ENCODE results near the gene RBMXL2. TPM values are rescaled to one million over a fixed set of nuclear protein-coding genes. Genes with fewer than 3 reads are reported as not detected.

The RBMXL2 gene
- polyA plus RNA-seq (2013) = 0.04 and 0.05 TPM in 2 replicates

DNA sequence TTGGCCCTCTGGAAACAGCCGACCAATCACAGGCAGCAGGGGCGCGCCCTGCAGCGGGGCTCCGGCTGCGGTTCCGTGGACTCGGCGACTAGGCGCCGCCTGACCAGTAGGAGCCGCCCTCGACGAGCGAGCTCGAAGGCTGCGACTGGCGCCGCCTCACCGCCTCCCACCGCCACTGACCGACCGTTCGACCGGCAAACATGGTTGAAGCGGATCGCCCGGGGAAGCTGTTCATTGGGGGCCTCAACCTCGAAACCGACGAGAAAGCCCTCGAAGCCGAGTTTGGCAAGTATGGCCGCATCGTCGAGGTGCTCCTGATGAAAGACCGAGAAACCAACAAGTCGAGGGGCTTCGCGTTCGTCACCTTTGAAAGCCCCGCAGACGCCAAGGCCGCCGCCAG is at the start of gene RBMXL2:
Gene RBMXL2 (plus strand): TSS at position 78 of the 400 bp plus-strand sequence. CDS start 123 bp downstream, at position 201.
- Histone ChIP-seq H3K36me3 (ENCODE audit: control insufficient read depth in 1 of 2, insufficient read depth in 2 of 2, low read length in 2 of 2) (no peaks in the 10 kb centered on the region), H2BK5ac (ENCODE audit: low read depth, low read length, poor library complexity) (no peak within 1 kb of the TSS), H4K12ac (ENCODE audit: low read depth, low read length) (no peak within 1 kb of the TSS), H3K27me3 (ENCODE audit: insufficient read depth, low read length) (no peaks in the 10 kb centered on the region), H4K91ac (ENCODE audit: low read depth, low read length) (no peak within 1 kb of the TSS), H3K9ac (ENCODE audit: low read length) (no peak within 1 kb of the TSS), H3K4me1 (ENCODE audit: control insufficient read depth in 1 of 2, insufficient read depth in 2 of 2, low read length in 2 of 2) (no peaks in the 10 kb centered on the region), H3K27ac (ENCODE audit: low read depth, low read length) (no peak within 1 kb of the TSS), H3K9me3 (ENCODE audit: insufficient read depth, low read depth, low read length) (peaks cover 3% of the 10 kb centered on the region), H3K4me2 (ENCODE audit: low read length) (no peak within 1 kb of the TSS), H4K8ac (ENCODE audit: low read depth, low read length) (no peak within 1 kb of the TSS), H3K14ac (ENCODE audit: low read length) (no peak within 1 kb of the TSS), H2BK120ac (ENCODE audit: insufficient read depth, low read length, poor library complexity) (no peak within 1 kb of the TSS), H3K79me2 (ENCODE audit: control insufficient read depth, insufficient read depth, low read length, poor library complexity) (no peaks in the 10 kb centered on the region), H2AFZ (ENCODE audit: insufficient read depth, low read length, poor library complexity) (no peak within 1 kb of the TSS), H3K79me1 (ENCODE audit: low read length) (no peaks in the 10 kb centered on the region), H2AK5ac (ENCODE audit: low read length) (no peak within 1 kb of the TSS), H3K18ac (ENCODE audit: low read length) (no peak within 1 kb of the TSS), H3K4ac (ENCODE audit: low read depth, low read length) (no peak within 1 kb of the TSS), H2BK12ac (ENCODE audit: low read length) (no peak within 1 kb of the TSS), H3K23ac (ENCODE audit: low read length) (no peak within 1 kb of the TSS), H3K4me3 (ENCODE audit: low read depth, low read length) (no peak within 1 kb of the TSS)
- DNase-seq = no peak
- no CpG with 5 or more reads among the region's 45 CpGs for WGBS (ENCODE audit: extremely low coverage, insufficient coverage, insufficient read length)

DNA sequence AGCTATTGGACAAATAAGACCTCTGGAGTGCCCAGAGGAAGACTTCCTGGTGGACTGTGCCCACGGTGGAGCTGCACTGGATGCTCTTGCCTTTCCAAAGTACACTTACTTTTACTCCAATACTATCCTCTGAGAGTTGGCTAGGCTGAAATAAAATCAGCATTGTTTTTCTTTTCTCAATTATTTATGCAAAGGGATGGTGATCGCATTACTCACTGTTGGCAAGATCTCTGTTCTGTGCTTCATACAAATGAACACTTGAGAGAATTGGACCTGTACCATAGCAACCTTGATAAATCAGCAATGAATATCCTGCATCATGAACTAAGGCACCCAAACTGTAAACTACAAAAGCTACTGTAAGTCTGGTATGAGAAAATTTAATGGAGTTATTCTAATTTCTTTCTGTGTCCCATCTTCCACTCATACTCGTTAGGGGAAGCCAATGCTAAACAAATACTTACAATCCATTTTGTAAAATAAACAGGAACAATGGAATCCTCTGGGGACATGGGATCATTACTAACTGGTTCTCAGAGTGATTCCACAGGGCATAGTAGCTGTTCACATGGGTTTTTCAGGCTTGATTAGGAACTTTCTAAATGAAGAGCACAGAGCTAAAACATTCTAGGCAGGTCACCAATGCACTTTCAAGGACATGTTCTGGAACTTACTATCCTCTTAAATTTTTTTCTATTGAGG is 42.2 kb upstream of the RBMXL2 start:
- Histone ChIP-seq H3K9ac (ENCODE audit: low read length) (no peak overlapping the region), H3K36me3 (ENCODE audit: control insufficient read depth in 1 of 2, insufficient read depth in 2 of 2, low read length in 2 of 2) (no peaks in the 10 kb centered on the region), H3K4me1 (ENCODE audit: control insufficient read depth in 1 of 2, insufficient read depth in 2 of 2, low read length in 2 of 2) (no peaks in the 10 kb centered on the region), H3K14ac (ENCODE audit: low read length) (no peak overlapping the region), H4K8ac (ENCODE audit: low read depth, low read length) (no peak overlapping the region), H3K4me3 (ENCODE audit: low read depth, low read length) (no peak overlapping the region), H3K27me3 (ENCODE audit: insufficient read depth, low read length) (no peaks in the 10 kb centered on the region), H2BK5ac (ENCODE audit: low read depth, low read length, poor library complexity) (no peak overlapping the region), H2AK5ac (ENCODE audit: low read length) (no peak overlapping the region), H2BK12ac (ENCODE audit: low read length) (no peak overlapping the region), H2AFZ (ENCODE audit: insufficient read depth, low read length, poor library complexity) (no peak overlapping the region), H2BK120ac (ENCODE audit: insufficient read depth, low read length, poor library complexity) (no peak overlapping the region), H3K79me1 (ENCODE audit: low read length) (no peaks in the 10 kb centered on the region), H3K9me3 (ENCODE audit: insufficient read depth, low read depth, low read length) (no peaks in the 10 kb centered on the region), H3K18ac (ENCODE audit: low read length) (no peak overlapping the region), H3K4me2 (ENCODE audit: low read length) (no peak overlapping the region), H3K4ac (ENCODE audit: low read depth, low read length) (no peak overlapping the region), H4K91ac (ENCODE audit: low read depth, low read length) (no peak overlapping the region), H3K27ac (ENCODE audit: low read depth, low read length) (no peak overlapping the region), H3K79me2 (ENCODE audit: control insufficient read depth, insufficient read depth, low read length, poor library complexity) (no peaks in the 10 kb centered on the region), H3K23ac (ENCODE audit: low read length) (no peak overlapping the region), H4K12ac (ENCODE audit: low read depth, low read length) (no peak overlapping the region)
- no peak for DNase-seq
- WGBS (ENCODE audit: extremely low coverage, insufficient coverage, insufficient read length) = no CpG with 5 or more reads among the region's 3 CpGs

DNA sequence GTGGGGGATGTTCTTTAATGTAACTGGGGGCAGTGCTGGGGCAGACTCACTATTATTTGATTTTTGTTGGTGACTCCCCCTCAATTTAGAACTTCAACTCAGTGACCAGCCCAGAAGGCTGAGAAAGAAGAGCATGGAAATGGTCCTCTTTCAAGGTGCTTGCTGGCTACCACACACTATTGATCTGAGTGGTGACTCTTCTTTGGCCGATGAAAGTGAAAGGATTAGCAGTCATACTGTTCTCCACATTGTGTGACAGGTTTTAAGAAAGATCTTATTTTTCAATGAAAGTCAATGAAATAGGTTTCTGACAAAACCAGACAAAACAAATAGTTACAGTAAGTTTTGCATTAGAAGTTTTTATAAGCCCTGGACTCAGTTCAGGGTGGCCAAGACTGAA is 38.6 kb upstream of the RBMXL2 start:
- Histone ChIP-seq H3K79me2 (ENCODE audit: control insufficient read depth, insufficient read depth, low read length, poor library complexity) (no peaks in the 10 kb centered on the region), H3K18ac (ENCODE audit: low read length) (no peak overlapping the region), H2AFZ (ENCODE audit: insufficient read depth, low read length, poor library complexity) (no peak overlapping the region), H2BK5ac (ENCODE audit: low read depth, low read length, poor library complexity) (no peak overlapping the region), H3K4me3 (ENCODE audit: low read depth, low read length) (no peak overlapping the region), H3K27me3 (ENCODE audit: insufficient read depth, low read length) (no peaks in the 10 kb centered on the region), H3K9me3 (ENCODE audit: insufficient read depth, low read depth, low read length) (no peaks in the 10 kb centered on the region), H4K91ac (ENCODE audit: low read depth, low read length) (no peak overlapping the region), H3K9ac (ENCODE audit: low read length) (no peak overlapping the region), H3K4ac (ENCODE audit: low read depth, low read length) (no peak overlapping the region), H4K12ac (ENCODE audit: low read depth, low read length) (no peak overlapping the region), H3K36me3 (ENCODE audit: control insufficient read depth in 1 of 2, insufficient read depth in 2 of 2, low read length in 2 of 2) (no peaks in the 10 kb centered on the region), H3K27ac (ENCODE audit: low read depth, low read length) (no peak overlapping the region), H3K23ac (ENCODE audit: low read length) (no peak overlapping the region), H2AK5ac (ENCODE audit: low read length) (no peak overlapping the region), H3K14ac (ENCODE audit: low read length) (no peak overlapping the region), H2BK120ac (ENCODE audit: insufficient read depth, low read length, poor library complexity) (no peak overlapping the region), H3K79me1 (ENCODE audit: low read length) (no peaks in the 10 kb centered on the region), H3K4me1 (ENCODE audit: control insufficient read depth in 1 of 2, insufficient read depth in 2 of 2, low read length in 2 of 2) (no peaks in the 10 kb centered on the region), H4K8ac (ENCODE audit: low read depth, low read length) (no peak overlapping the region), H3K4me2 (ENCODE audit: low read length) (no peak overlapping the region), H2BK12ac (ENCODE audit: low read length) (no peak overlapping the region)
- WGBS (ENCODE audit: extremely low coverage, insufficient coverage, insufficient read length) = no CpG with 5 or more reads among the region's 1 CpG
- DNase-seq = no peak

DNA sequence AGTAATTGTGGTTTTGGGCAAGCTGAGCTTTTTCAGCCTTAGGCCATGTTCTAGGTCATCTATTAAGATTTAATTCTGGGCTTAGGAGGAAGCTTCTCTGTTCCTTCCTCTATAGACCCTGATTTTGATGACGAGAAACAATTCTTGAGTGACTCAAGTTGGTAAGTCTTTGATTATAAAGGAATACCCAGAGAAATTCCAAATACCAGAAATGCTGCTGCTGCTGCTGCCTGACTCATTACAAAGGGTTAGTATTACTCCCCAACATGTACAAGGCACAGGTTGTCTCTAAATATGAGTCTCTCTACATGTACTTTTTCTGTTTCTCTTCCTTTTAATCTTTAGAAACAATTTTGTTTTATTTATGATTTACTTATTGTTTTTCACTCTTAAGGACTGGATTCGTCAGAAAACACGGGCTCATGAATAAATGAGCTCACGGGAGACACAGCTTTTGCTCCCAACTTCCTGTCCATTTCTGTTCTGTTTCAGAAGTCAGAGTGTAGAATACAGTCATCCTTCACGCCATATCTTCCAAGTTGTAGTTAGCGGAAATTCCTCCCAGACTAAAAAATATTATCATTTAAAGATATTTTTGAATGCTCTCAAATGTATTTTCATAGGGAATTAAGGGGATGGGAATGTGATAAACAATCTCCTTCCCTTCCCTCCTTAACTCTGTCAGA is 31.8 kb upstream of the RBMXL2 start:
- no peak overlapping the region for H3K14ac ChIP-seq (ENCODE audit: low read length)
- H3K23ac ChIP-seq (ENCODE audit: low read length) = no peak overlapping the region
- H2BK12ac ChIP-seq (ENCODE audit: low read length) = no peak overlapping the region
- H3K36me3 ChIP-seq (ENCODE audit: control insufficient read depth in 1 of 2, insufficient read depth in 2 of 2, low read length in 2 of 2) = no peaks in the 10 kb centered on the region
- H3K9me3 ChIP-seq (ENCODE audit: insufficient read depth, low read depth, low read length) = no peaks in the 10 kb centered on the region
- H3K4ac ChIP-seq (ENCODE audit: low read depth, low read length) = no peak overlapping the region
- H3K79me2 ChIP-seq (ENCODE audit: control insufficient read depth, insufficient read depth, low read length, poor library complexity) = no peaks in the 10 kb centered on the region
- no peaks in the 10 kb centered on the region for H3K4me1 ChIP-seq (ENCODE audit: control insufficient read depth in 1 of 2, insufficient read depth in 2 of 2, low read length in 2 of 2)
- H3K4me2 ChIP-seq (ENCODE audit: low read length) = no peak overlapping the region
- no peak overlapping the region for H2AFZ ChIP-seq (ENCODE audit: insufficient read depth, low read length, poor library complexity)
- H3K18ac ChIP-seq (ENCODE audit: low read length) = no peak overlapping the region
- WGBS (ENCODE audit: extremely low coverage, insufficient coverage, insufficient read length) = no CpG with 5 or more reads among the region's 6 CpGs
- H3K4me3 ChIP-seq (ENCODE audit: low read depth, low read length) = no peak overlapping the region
- no peaks in the 10 kb centered on the region for H3K79me1 ChIP-seq (ENCODE audit: low read length)
- H2BK120ac ChIP-seq (ENCODE audit: insufficient read depth, low read length, poor library complexity) = no peak overlapping the region
- no peak overlapping the region for H2AK5ac ChIP-seq (ENCODE audit: low read length)
- H4K12ac ChIP-seq (ENCODE audit: low read depth, low read length) = no peak overlapping the region
- H4K8ac ChIP-seq (ENCODE audit: low read depth, low read length) = no peak overlapping the region
- H3K27me3 ChIP-seq (ENCODE audit: insufficient read depth, low read length) = no peaks in the 10 kb centered on the region
- H3K27ac ChIP-seq (ENCODE audit: low read depth, low read length) = no peak overlapping the region
- no peak overlapping the region for H3K9ac ChIP-seq (ENCODE audit: low read length)
- no peak overlapping the region for H4K91ac ChIP-seq (ENCODE audit: low read depth, low read length)
- no peak overlapping the region for H2BK5ac ChIP-seq (ENCODE audit: low read depth, low read length, poor library complexity)
- DNase-seq = peak in 1 of 2 donors; percentile 7
